GM12878 (cell line): ENCODE results near the gene LRRC27. TPM values are rescaled to one million over a fixed set of nuclear protein-coding genes. Genes with fewer than 3 reads are reported as not detected.

Experiments
- ATAC-seq: fragments of 200-7000 bp; cut with Tn5 transposase; 3 replicates; pipeline ENCODE4 v1.9.1; 2020; ENCODE audit warnings: mild to moderate bottlenecking, moderate library complexity
- BruUV-seq: library from RNA; stranded (reverse); fragments of 400-500 nt; replicated peaks from 2 replicates; lab custom pipeline; 2021; lab: Mats Ljungman, UMichigan
- CTCF ChIA-PET: fragments of 300-600 bp; sonication (Branson Sonifier 250); formaldehyde crosslinking; extraction: SDS; loops from one replicate; lab custom pipeline; 2021; ENCODE audit warnings: inconsistent platforms; lab: Yijun Ruan, JAX
- POLR2A ChIA-PET: fragments of 350-600 bp; formaldehyde crosslinking; extraction: SDS; loops from one replicate; lab custom pipeline; 2021; ENCODE audit warnings: inconsistent platforms; lab: Charles Lee
- RAD21 ChIA-PET: fragments of 300-600 bp; sonication (Branson Sonifier 250); formaldehyde crosslinking; loops from one replicate; lab custom pipeline; 2023; ENCODE audit warnings: antibody characterized with exemption; ENCODE audit not compliant: unreplicated experiment; lab: Charles Lee
- SMC1A ChIA-PET: fragments of 300-600 bp; sonication (Branson Sonifier 250); formaldehyde crosslinking; loops from one replicate; lab custom pipeline; 2023; ENCODE audit not compliant: unreplicated experiment, uncharacterized antibody; lab: Charles Lee
- DNase-seq: peaks from one replicate; pipeline ENCODE4 v3.0.0-alpha.2; 2011; ENCODE audit warnings: low read depth, low spot score
- FAIRE-seq: peaks from 3 replicates; lab custom pipeline; 2011; peaks lifted over from hg19 to GRCh38; lab: Jason Lieb, UNC
- H2AFZ ChIP-seq: 2 replicates; pipeline ENCODE4 v1.6.0; 2011; ENCODE audit warnings: low read depth, low read length, control low read depth; ENCODE audit not compliant: control insufficient read depth
- H3K27ac ChIP-seq: 2 replicates; pipeline ENCODE4 v1.5.1; 2011; ENCODE audit warnings: control low read depth; ENCODE audit not compliant: control insufficient read depth, insufficient read depth
- H3K27me3 ChIP-seq, 2 experiments: replicated peaks in 1 of 2; 2 replicates each; pipeline versions ENCODE4 v1.6.0 to v1.6.1; 2011; ENCODE audit warnings: low read length in 1 of 2; ENCODE audit not compliant: control insufficient read depth in 2 of 2, insufficient read depth in 2 of 2
- H3K36me3 ChIP-seq, 2 experiments: 2 replicates each; pipeline ENCODE4 v1.5.1; 2011; ENCODE audit warnings: low read length in 1 of 2; ENCODE audit not compliant: control insufficient read depth in 2 of 2, insufficient read depth in 2 of 2
- H3K4me1 ChIP-seq: 2 replicates; pipeline ENCODE4 v1.6.1; 2011; ENCODE audit warnings: mild to moderate bottlenecking, low read length, moderate library complexity, mixed read lengths; ENCODE audit not compliant: control insufficient read depth, insufficient read depth
- H3K4me2 ChIP-seq: 2 replicates; pipeline ENCODE4 v1.6.0; 2011; ENCODE audit warnings: control low read depth; ENCODE audit not compliant: control insufficient read depth, insufficient read depth
- H3K4me3 ChIP-seq: fragments of 200-600 bp; sonication (generic); 2 replicates; pipeline ENCODE4 v1.5.1; 2016
- H3K79me2 ChIP-seq: 2 replicates; pipeline ENCODE4 v1.6.0; 2011; ENCODE audit warnings: low read length; ENCODE audit not compliant: control insufficient read depth, insufficient read depth
- H3K9ac ChIP-seq: 2 replicates; pipeline ENCODE4 v1.8.0; 2011; ENCODE audit warnings: low read length, control low read depth, mixed read lengths; ENCODE audit not compliant: control insufficient read depth, insufficient read depth
- H3K9me3 ChIP-seq: replicated peaks from 3 replicates; pipeline ENCODE4 v1.5.1; 2011; ENCODE audit warnings: mild to moderate bottlenecking, low read length; ENCODE audit not compliant: control insufficient read depth, insufficient read depth
- H4K20me1 ChIP-seq: 2 replicates; pipeline ENCODE4 v1.6.0; 2011; ENCODE audit not compliant: control insufficient read depth, insufficient read depth
- BCL11A ChIP-seq: IDR thresholded peaks from 2 replicates; pipeline ENCODE4 v1.6.1; 2011; ENCODE audit warnings: low read depth, low read length
- CREM ChIP-seq: IDR thresholded peaks from 2 replicates; pipeline ENCODE4 v1.6.1; 2014; ENCODE audit warnings: antibody characterized with exemption, low read depth
- DPF2 ChIP-seq: fragments of 450-650 bp; IDR thresholded peaks from 2 replicates; pipeline ENCODE4 v1.6.1; 2017; ENCODE audit warnings: mild to moderate bottlenecking
- JUND ChIP-seq: IDR thresholded peaks from 2 replicates; pipeline ENCODE4 v1.6.1; 2012; ENCODE audit warnings: low read depth, mild to moderate bottlenecking, low read length, improper control_type of control experiment, moderate library complexity
- RFX5 ChIP-seq: IDR thresholded peaks from 2 replicates; pipeline ENCODE4 v1.6.1; 2011; ENCODE audit warnings: low read depth, low read length, improper control_type of control experiment
- RUNX3 ChIP-seq: IDR thresholded peaks from 2 replicates; pipeline ENCODE4 v1.6.1; 2012; ENCODE audit warnings: low read length, inconsistent platforms
- SMAD5 ChIP-seq: IDR thresholded peaks from 2 replicates; pipeline ENCODE4 v1.6.1; 2016; ENCODE audit warnings: antibody characterized with exemption, low read depth
- WGBS: methylation state at CpG from one replicate; pipeline ENCODE4 v1.1.6; 2016; ENCODE audit warnings: low lambda C conversion rate; ENCODE audit not compliant: insufficient replicate concordance, insufficient coverage; ENCODE audit errors: missing lambda C conversion rate; 5-methylcytosine and 5-hydroxymethylcytosine counted together
- in situ Hi-C: fragments of 300-500 bp; cut with MboI; formaldehyde crosslinking; loops from 9 replicates; pipeline ENCODE4 v1.14.3; 2018; ENCODE audit warnings: mixed read lengths
- intact Hi-C: fragments of 100-400 bp; cut with micrococcal nuclease; formaldehyde crosslinking; loops from one replicate; pipeline ENCODE4 v1.14.2; 2022; ENCODE audit not compliant: unreplicated experiment
- polyA plus RNA-seq, 11 experiments: library from polyadenylated mRNA; depleted of rRNA in 4 of 11; unstranded in 6 of 11; stranded (reverse) in 5 of 11; fragments of >200 nt; fragmentation: Nextera tagmentation in 4 of 11; fragmentation: Illumina TruSeq in 1 of 11; extraction: Ambion mirVana in 4 of 11; extraction: Trizol in 1 of 11; gene quantifications; 1 replicate in 1 of 11; 2 replicates in 10 of 11; pipeline versions ENCODE4 v1.2.1 to v1.2.3, GENCODE V29; 2011 to 2016; ENCODE audit warnings: inconsistent platforms in 2 of 11, missing spikeins in 2 of 11, low read depth in 1 of 11
- total RNA-seq, 4 experiments: library from RNA; depleted of rRNA in 3 of 4; stranded (reverse); fragments of >200 nt in 3 of 4; fragmentation: Illumina TruSeq in 1 of 4; extraction: Trizol in 1 of 4; gene quantifications; 2 replicates each; pipeline versions ENCODE4 v1.2.1 to v1.2.3, GENCODE V29; 2013 to 2021
- TF ChIP-seq, protein P1 (sequence below): fragments of 150-350 bp; IDR thresholded peaks from 2 replicates; pipeline ENCODE4 v1.6.1; 2016; ENCODE audit warnings: low read depth, low read length
- TF ChIP-seq, protein P2 (sequence below): fragments of 150-350 bp; IDR thresholded peaks from 2 replicates; pipeline ENCODE4 v1.6.1; 2014; ENCODE audit warnings: mild to moderate bottlenecking, low read depth, low read length

The LRRC27 gene
- total and polyA plus RNA-seq, 10 of the 15 experiments (the other 5 are each of a cell fraction or from before 2014, with no cell fraction given), result 0.48 to 6.9 (median 4.7) TPM

DNA sequence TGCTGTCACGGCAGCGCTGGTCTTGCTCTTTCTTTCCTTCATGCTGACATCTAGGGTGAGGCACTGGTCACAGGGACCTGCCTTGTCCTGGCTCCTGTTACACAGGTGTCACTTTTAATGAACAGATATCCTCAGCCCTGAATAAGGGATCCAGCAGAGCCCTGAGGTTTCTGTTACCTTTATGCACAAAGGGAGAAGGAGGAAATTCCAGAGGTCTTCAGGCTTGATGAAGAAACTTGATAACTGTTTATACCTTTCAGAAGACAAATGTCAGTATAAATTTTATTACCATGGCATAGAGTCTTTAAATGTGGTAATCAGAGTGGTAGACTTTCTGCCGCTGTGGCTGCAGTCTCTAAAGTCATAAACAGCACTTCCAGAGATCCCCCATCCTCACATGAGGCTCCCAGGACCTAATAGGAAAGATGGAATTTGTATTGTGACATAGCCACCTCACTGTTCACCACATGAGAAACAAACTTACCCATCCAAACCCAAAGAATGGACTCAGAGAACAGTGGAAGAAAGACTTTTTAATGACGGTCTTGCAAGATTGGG, 2.7 kb downstream of the LRRC27 start:
- in situ Hi-C loops (loop anchor here (10.0 kb wide), 1 partner anchor 430 kb away; the partner anchor contains the start of gene PPP2R2D), intact Hi-C loops (loop anchor here (5.0 kb wide), 1 partner anchor 432 kb away; the partner anchor contains the start of gene PPP2R2D)
- peaks cover 19% of the 10 kb centered on the region for H3K79me2 ChIP-seq
- peaks cover 7% of the 10 kb centered on the region for H3K4me1 ChIP-seq
- H3K4me3 ChIP-seq, result peak overlapping the region; percentile 45; the same call in 1 of the 2 replicates
- ChIA-PET POLR2A (no interaction called here), RAD21 (no interaction called here), CTCF (no interaction called here), SMC1A (no interaction called here)
- TF ChIP-seq RUNX3, result no peak
- peak overlapping the region; percentile 28 for H2AFZ ChIP-seq
- no peaks in the 10 kb centered on the region for H4K20me1 ChIP-seq
- no peak overlapping the region for H3K9ac ChIP-seq
- no peaks in the 10 kb centered on the region for H3K36me3 ChIP-seq
- DNase-seq (no peak), FAIRE-seq (no peak), ATAC-seq (no peak)
- WGBS, result 94% methylated on average over 4 of the region's 4 CpGs
- no peak overlapping the region; the same call in 1 of the 2 replicates for H3K4me2 ChIP-seq
- H3K27ac ChIP-seq, result no peak overlapping the region
- no TSS peak for BruUV-seq
- no peaks in the 10 kb centered on the region for H3K27me3 ChIP-seq
- H3K9me3 ChIP-seq, result no peaks in the 10 kb centered on the region

DNA sequence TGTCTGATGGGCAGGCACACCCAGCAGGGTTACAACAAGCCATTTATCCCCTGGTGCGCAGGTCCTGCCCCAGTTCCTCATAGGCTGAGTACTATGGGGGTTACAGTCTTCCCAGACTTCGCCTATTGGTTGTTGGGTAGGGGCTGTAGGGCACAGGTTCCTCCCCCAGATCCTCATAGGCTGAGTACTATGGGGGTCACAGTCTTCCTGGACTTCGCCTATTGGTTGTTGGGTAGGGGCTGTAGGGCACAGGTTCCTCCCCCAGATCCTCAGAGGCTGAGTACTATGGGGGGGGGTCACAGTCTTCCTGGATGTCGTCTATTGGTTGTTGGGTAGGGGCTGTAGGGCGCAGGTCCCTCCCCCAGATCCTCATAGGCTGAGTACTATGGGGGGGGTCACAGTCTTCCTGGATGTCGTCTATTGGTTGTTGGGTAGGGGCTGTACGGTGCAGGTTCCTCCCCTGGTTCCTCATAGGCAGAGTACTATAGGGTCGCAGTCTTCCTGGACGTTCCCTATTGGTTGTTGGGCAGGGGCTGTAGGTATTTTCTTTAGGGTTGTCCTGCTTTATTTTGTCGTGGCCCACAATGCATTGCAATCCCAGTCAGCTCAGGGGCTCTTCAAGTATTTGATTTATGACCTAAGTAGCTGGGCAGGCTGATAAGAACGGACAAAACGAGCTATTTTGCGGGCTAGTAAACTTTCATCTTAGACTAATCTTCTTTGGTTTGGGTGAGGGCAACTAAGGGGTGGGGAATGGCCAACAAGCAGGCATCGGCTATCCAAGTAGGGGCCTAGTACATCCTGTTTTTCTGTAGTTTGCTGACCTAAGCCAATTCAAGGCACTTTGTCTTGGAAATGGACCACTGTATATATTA, 3.4 kb downstream of the LRRC27 start:
- H3K27ac ChIP-seq, result no peak overlapping the region
- no peaks in the 10 kb centered on the region for H4K20me1 ChIP-seq
- H3K79me2 ChIP-seq, result peaks cover 12% of the 10 kb centered on the region
- in situ Hi-C loops (loop anchor here (10.0 kb wide), 1 partner anchor 431 kb away; the partner anchor contains the start of gene PPP2R2D), intact Hi-C loops (no loop called here)
- H2AFZ ChIP-seq, result peak overlapping the region; percentile 62
- peaks cover 7% of the 10 kb centered on the region for H3K4me1 ChIP-seq
- POLR2A ChIA-PET, result no interaction called here
- no TSS peak for BruUV-seq
- ATAC-seq (peak; percentile 43), FAIRE-seq (peak; percentile 56), DNase-seq (peak; percentile 65)
- CTCF ChIA-PET, result no interaction called here
- H3K4me3 ChIP-seq, result peak overlapping the region; percentile 46; the same call in 1 of the 2 replicates
- no peaks in the 10 kb centered on the region; a peak in 1 of 4 replicates for H3K36me3 ChIP-seq
- SMC1A ChIA-PET, result no interaction called here
- RAD21 ChIA-PET, result no interaction called here
- H3K4me2 ChIP-seq, result peak overlapping the region; percentile 46
- no peaks in the 10 kb centered on the region for H3K27me3 ChIP-seq
- WGBS, result 84% methylated on average over 14 of the region's 14 CpGs
- no peak overlapping the region for H3K9ac ChIP-seq
- H3K9me3 ChIP-seq, result no peaks in the 10 kb centered on the region
- no peak for TF ChIP-seq CREM
- TF ChIP-seq, protein P1, sequence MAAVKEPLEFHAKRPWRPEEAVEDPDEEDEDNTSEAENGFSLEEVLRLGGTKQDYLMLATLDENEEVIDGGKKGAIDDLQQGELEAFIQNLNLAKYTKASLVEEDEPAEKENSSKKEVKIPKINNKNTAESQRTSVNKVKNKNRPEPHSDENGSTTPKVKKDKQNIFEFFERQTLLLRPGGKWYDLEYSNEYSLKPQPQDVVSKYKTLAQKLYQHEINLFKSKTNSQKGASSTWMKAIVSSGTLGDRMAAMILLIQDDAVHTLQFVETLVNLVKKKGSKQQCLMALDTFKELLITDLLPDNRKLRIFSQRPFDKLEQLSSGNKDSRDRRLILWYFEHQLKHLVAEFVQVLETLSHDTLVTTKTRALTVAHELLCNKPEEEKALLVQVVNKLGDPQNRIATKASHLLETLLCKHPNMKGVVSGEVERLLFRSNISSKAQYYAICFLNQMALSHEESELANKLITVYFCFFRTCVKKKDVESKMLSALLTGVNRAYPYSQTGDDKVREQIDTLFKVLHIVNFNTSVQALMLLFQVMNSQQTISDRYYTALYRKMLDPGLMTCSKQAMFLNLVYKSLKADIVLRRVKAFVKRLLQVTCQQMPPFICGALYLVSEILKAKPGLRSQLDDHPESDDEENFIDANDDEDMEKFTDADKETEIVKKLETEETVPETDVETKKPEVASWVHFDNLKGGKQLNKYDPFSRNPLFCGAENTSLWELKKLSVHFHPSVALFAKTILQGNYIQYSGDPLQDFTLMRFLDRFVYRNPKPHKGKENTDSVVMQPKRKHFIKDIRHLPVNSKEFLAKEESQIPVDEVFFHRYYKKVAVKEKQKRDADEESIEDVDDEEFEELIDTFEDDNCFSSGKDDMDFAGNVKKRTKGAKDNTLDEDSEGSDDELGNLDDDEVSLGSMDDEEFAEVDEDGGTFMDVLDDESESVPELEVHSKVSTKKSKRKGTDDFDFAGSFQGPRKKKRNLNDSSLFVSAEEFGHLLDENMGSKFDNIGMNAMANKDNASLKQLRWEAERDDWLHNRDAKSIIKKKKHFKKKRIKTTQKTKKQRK, result peak; percentile 10; the same call in 1 of the 2 replicates
- TF ChIP-seq, protein P2, sequence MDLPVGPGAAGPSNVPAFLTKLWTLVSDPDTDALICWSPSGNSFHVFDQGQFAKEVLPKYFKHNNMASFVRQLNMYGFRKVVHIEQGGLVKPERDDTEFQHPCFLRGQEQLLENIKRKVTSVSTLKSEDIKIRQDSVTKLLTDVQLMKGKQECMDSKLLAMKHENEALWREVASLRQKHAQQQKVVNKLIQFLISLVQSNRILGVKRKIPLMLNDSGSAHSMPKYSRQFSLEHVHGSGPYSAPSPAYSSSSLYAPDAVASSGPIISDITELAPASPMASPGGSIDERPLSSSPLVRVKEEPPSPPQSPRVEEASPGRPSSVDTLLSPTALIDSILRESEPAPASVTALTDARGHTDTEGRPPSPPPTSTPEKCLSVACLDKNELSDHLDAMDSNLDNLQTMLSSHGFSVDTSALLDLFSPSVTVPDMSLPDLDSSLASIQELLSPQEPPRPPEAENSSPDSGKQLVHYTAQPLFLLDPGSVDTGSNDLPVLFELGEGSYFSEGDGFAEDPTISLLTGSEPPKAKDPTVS, result no peak
- no peak for TF ChIP-seq DPF2
- no peak for TF ChIP-seq BCL11A
- no peak for TF ChIP-seq SMAD5
- TF ChIP-seq JUND, result no peak
- peak; percentile 15; the same call in 1 of the 2 replicates for TF ChIP-seq RFX5
